HG03469 (cell line): ENCODE data around the gene SAMD11.

Experiments used
- ATAC-seq: cut with Tn5 transposase; IDR thresholded peaks from one replicate; pipeline ENCODE4 v1.9.1; 2021; ENCODE audit warnings: mild to moderate bottlenecking, moderate library complexity, moderate number of reproducible peaks; ENCODE audit not compliant: unreplicated experiment

Gene SAMD11

DNA sequence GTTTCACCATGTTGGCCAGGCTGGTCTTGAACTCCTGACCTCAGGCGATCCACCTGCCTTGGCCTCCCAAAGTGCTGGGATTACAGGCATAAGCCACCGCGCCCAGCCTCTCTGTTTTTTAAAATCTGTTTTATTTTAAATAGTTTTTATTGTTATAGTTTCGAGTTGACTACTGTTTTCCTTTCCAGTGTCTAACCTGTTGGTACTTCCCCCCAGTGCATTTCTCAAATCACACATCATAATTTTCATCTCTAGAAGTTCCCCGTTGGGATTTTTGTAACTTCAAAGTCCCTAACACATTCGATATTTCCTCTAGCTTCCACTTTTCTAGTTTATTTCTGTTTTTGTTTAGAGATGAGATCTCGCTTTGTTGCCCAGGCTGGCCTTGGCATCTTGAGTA, 68.6 kb downstream of the SAMD11 start:
- ATAC-seq, result no peak

DNA sequence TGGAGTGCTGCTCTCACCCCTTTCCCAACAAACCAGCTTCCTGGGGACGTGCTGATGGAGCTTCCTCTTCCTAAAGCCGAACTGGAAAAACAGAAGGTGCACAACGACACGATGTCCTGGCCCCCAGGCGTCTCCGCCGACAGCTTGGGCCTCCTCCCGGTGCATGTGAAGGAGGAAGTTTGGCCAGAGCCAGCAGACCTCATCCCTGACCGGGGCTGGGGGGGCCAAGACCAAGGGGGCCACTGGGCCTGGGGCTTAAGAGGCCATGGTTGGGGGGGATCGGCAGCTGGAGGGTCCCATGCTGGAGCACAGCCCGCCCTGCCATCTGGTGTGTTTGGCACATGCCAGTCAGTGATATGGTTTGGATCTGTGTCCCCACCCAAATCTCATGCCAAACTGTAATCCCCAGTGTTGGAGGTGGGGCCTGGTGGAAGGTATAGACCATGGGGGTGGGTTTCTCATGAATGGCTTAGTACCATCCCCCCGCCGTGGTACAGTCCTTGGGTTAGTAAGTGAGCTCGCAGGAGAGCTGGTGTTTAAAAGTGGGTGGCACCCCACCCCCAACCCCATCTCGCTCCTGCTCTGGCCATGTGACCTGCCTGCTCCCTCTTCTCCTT, 69.8 kb downstream of the SAMD11 start:
- no peak for ATAC-seq
